K562 (cell line): Measurements from ENCODE around the gene ZSCAN29.

Experiments used
- ATF6 ChIP-seq: sonication (generic); formaldehyde crosslinking; IDR thresholded peaks from 2 replicates; pipeline ENCODE4 v1.4.0; 2020; ENCODE audit warnings: mild to moderate bottlenecking, missing genetic modification reagents
- CXXC5 ChIP-seq: fragments of 250-450 bp; sonication (Bioruptor Pico); IDR thresholded peaks from 2 replicates; pipeline ENCODE4 v1.8.0; 2022; ENCODE audit warnings: inconsistent platforms, mild to moderate bottlenecking, moderate library complexity
- MYC ChIP-seq, 2 experiments: fragments of 250-450 bp in 1 of 2; sonication (Bioruptor Pico) in 1 of 2; IDR thresholded peaks; 2 replicates each; pipeline versions ENCODE4 v1.5.1 to v1.6.1; 2012 to 2021; ENCODE audit warnings: low read depth in 2 of 2, borderline replicate concordance in 1 of 2, improper control_type of control experiment in 1 of 2, low read length in 1 of 2, mild to moderate bottlenecking in 1 of 2, moderate library complexity in 1 of 2

GRCh38 chr15:43370310-43370974, 401 bp downstream of the ZSCAN29 start:
- TF ChIP-seq ATF6: no peak
- no peak; the same call in 1 of the 2 replicates for TF ChIP-seq CXXC5 (CRISPR knock-in tag)
- TF ChIP-seq MYC (IDR thresholded peaks at IDR 0.05; ENCODE audit: low read depth, low read length): no peak
- TF ChIP-seq MYC (CRISPR knock-in tag; IDR thresholded peaks at IDR 0.05; ENCODE audit: borderline replicate concordance, low read depth): no peak
